Measurements from ENCODE around the gene APRT. TPM values are rescaled to one million over a fixed set of nuclear protein-coding genes. Genes with fewer than 3 reads are reported as not detected.

The APRT gene
- total and polyA plus RNA-seq, 9 of the 15 experiments (the other 6 are each of a cell fraction or from before 2014, with no cell fraction given), result 41.7 to 409 (median 146) TPM

- 87% methylated on average over 11 of the region's 11 CpGs for WGBS (ENCODE audit: insufficient coverage, low coverage, missing lambda C conversion rate)
- Histone ChIP-seq H3K4me2 (ENCODE audit: insufficient read depth, low read length) (no peak overlapping the region), H2AFZ (ENCODE audit: low read depth, low read length) (no peak overlapping the region), H4K20me1 (replicated peaks; ENCODE audit: control insufficient read depth, insufficient read depth, low read length) (peaks cover 77% of the 10 kb centered on the region), H3K4me1 (replicated peaks in 1 of 2; ENCODE audit: control insufficient read depth in 2 of 2, insufficient read depth in 2 of 2, low read length in 2 of 2) (peaks cover 24 to 92% of the 10 kb centered on the region in 2 experiments), H3K9me3 (replicated peaks; ENCODE audit: control insufficient read depth, insufficient read depth, low read depth, low read length) (no peaks in the 10 kb centered on the region), H3K27me3 (ENCODE audit: control insufficient read depth in 2 of 2, insufficient read depth in 2 of 2, low read length in 2 of 2) (no peaks in the 10 kb centered on the region), H3K27ac (ENCODE audit: extremely low read depth, low read depth, low read length) (no peak overlapping the region), H3K79me2 (ENCODE audit: control insufficient read depth, insufficient read depth, low read length) (peaks cover 96% of the 10 kb centered on the region), H3K4me3 (no peak overlapping the region), H3K9ac (ENCODE audit: insufficient read depth in 1 of 2, low read depth in 2 of 2, low read length in 2 of 2) (peak overlapping the region in 1 of 2 experiments; percentile 78; a peak in 2 of 4 replicates), H3K9me1 (ENCODE audit: control insufficient read depth, insufficient read depth, low read length) (peaks cover 38% of the 10 kb centered on the region), H3K36me3 (ENCODE audit: control insufficient read depth, insufficient read depth, low read length) (peaks cover 91% of the 10 kb centered on the region)
- DNase-seq (ENCODE audit: extremely low read depth in 1 of 4, low spot score in 3 of 4) (no peak), FAIRE-seq (no peak), ATAC-seq (no peak)
- in situ Hi-C loops (cut with MboI) (no loop called here), intact Hi-C loops (cut with micrococcal nuclease) (no loop called here)
- BruUV-seq (replicated peaks), result no TSS peak
- ChIA-PET POLR2A (interaction anchor here (5.6 to 8.9 kb wide), 2 partner anchors 10 to 20 kb away, joined by 26 to 102 read pairs; no protein-coding TSS in a partner anchor), CTCF (ENCODE audit: low intra/inter-chr PET ratio) (no interaction called here)
- peak; percentile 93 for TF ChIP-seq ZBTB33 (CRISPR knock-in tag; IDR thresholded peaks at IDR 0.05)
- TF ChIP-seq XRCC5 (IDR thresholded peaks at IDR 0.05; ENCODE audit: low read depth, low read length), result 0 out of 2 replicates have a peak, but pooled peaks have one; percentile 38
- no peak for TF ChIP-seq DNMT1 (IDR thresholded peaks at IDR 0.05)
- 0 out of 2 replicates have a peak, but pooled peaks have one; percentile 27 for TF ChIP-seq MYNN (IDR thresholded peaks at IDR 0.05)
- no peak for TF ChIP-seq MYNN (CRISPR knock-in tag; IDR thresholded peaks at IDR 0.05)
- TF ChIP-seq RBM22 (IDR thresholded peaks at IDR 0.05; ENCODE audit: low read depth, low read length, poor library complexity, severe bottlenecking), result peak; percentile 51
- TF ChIP-seq NFYB (IDR thresholded peaks at IDR 0.05; ENCODE audit: extremely low read depth, insufficient read length), result no peak
- TF ChIP-seq SMARCA5 (IDR thresholded peaks at IDR 0.05), result peak; percentile 75
- TF ChIP-seq HDAC2 (IDR thresholded peaks at IDR 0.05), result peak; percentile 66
- TF ChIP-seq PTBP1 (IDR thresholded peaks at IDR 0.05; ENCODE audit: low read depth, low read length), result 0 out of 2 replicates have a peak, but pooled peaks have one; percentile 37
- no peak for TF ChIP-seq ZNF740 (CRISPR knock-in tag; IDR thresholded peaks at IDR 0.05)
- no peak for TF ChIP-seq ZNF740 (tag; IDR thresholded peaks at IDR 0.05)
- no peak for TF ChIP-seq STAT5A (IDR thresholded peaks at IDR 0.05; ENCODE audit: borderline replicate concordance, low read length)
- peak; percentile 12; the same call in 1 of the 2 replicates for TF ChIP-seq ESRRA (IDR thresholded peaks at IDR 0.05; ENCODE audit: borderline replicate concordance, low read depth)
- TF ChIP-seq ZNF507 (tag; conservative IDR thresholded peaks at IDR 0.05), result no peak
- no peak for TF ChIP-seq BRD9 (IDR thresholded peaks at IDR 0.05; ENCODE audit: low read depth, partially characterized antibody)
- TF ChIP-seq KDM1A (IDR thresholded peaks at IDR 0.05), result peak; percentile 55 to 76; a peak in 3 of 4 replicates
- no peak for TF ChIP-seq ZBTB11 (CRISPR knock-in tag; IDR thresholded peaks at IDR 0.05)
These were observed 50.6 kb downstream of the APRT start for GRCh38 chr16:88761143-88761534.
